Natural killer cell (primary cell): Measurements from ENCODE around the gene PNMA1. TPM values are rescaled to one million over a fixed set of nuclear protein-coding genes. Genes with fewer than 3 reads are reported as not detected.

Experiments
- ATAC-seq, 3 donors: fragments of 150-1000 bp in 2 of 3; fragments of 200-7000 bp in 1 of 3; cut with Tn5 transposase; 1 replicate in 1 of 3; 2 replicates in 2 of 3; pipeline ENCODE4 v1.10.0; 2021; ENCODE audit warnings: mild to moderate bottlenecking in 2 of 3, moderate library complexity in 2 of 3
- DNase-seq, 2 donors: peaks; one replicate each; pipeline versions ENCODE4 v3.0.0 to v3.0.0-alpha.2; 2013 to 2021; ENCODE audit warnings: mixed read lengths in 1 of 2
- H3K27ac ChIP-seq: one replicate; pipeline ENCODE4 v1.5.1; 2013; ENCODE audit warnings: mild to moderate bottlenecking, low read length
- H3K27me3 ChIP-seq: one replicate; pipeline ENCODE4 v1.6.1; 2013; ENCODE audit warnings: low read length; ENCODE audit not compliant: control insufficient read depth, insufficient read depth
- H3K36me3 ChIP-seq: one replicate; pipeline ENCODE4 v1.6.1; 2013; ENCODE audit warnings: low read length; ENCODE audit not compliant: control insufficient read depth, insufficient read depth
- H3K4me1 ChIP-seq: one replicate; pipeline ENCODE4 v1.6.1; 2013; ENCODE audit warnings: low read length; ENCODE audit not compliant: control insufficient read depth, insufficient read depth
- H3K4me3 ChIP-seq: one replicate; pipeline ENCODE4 v1.5.1; 2013; ENCODE audit warnings: low read length
- H3K9me3 ChIP-seq: one replicate; pipeline ENCODE4 v1.6.1; 2013; ENCODE audit warnings: low read length; ENCODE audit not compliant: control insufficient read depth, insufficient read depth
- H3K27ac Mint-ChIP-seq, 2 donors: one replicate each; pipeline ENCODE4 v1.8.0; 2022; ENCODE audit warnings: mild to moderate bottlenecking in 2 of 2, mixed read lengths in 2 of 2, moderate library complexity in 1 of 2
- H3K27me3 Mint-ChIP-seq, 2 donors: one replicate each; pipeline ENCODE4 v1.8.0; 2022; ENCODE audit warnings: low read depth in 2 of 2, mixed read lengths in 2 of 2
- H3K36me3 Mint-ChIP-seq: one replicate; pipeline ENCODE4 v1.8.0; 2022; ENCODE audit warnings: mixed read lengths
- H3K4me1 Mint-ChIP-seq, 2 donors: one replicate each; pipeline ENCODE4 v1.8.0; 2022; ENCODE audit warnings: mixed read lengths in 2 of 2
- H3K4me3 Mint-ChIP-seq: one replicate; pipeline ENCODE4 v1.8.0; 2022; ENCODE audit warnings: mild to moderate bottlenecking, moderate library complexity, mixed read lengths
- H3K9me3 Mint-ChIP-seq, 2 donors: one replicate each; pipeline ENCODE4 v1.8.0; 2022; ENCODE audit warnings: mixed read lengths in 2 of 2
- CTCF ChIP-seq: fragments of 200-600 bp; IDR thresholded peaks from one replicate; pipeline ENCODE4 v1.8.0; 2022; ENCODE audit warnings: antibody characterized with exemption
- WGBS: methylation state at CpG from one replicate; pipeline ENCODE4 v1.1.7; 2013; ENCODE audit warnings: missing lambda C conversion rate; ENCODE audit not compliant: insufficient coverage; 5-methylcytosine and 5-hydroxymethylcytosine counted together
- intact Hi-C: fragments of 100-400 bp; cut with micrococcal nuclease; formaldehyde crosslinking; loops from one replicate; pipeline ENCODE4 v1.14.2; 2022
- total RNA-seq, 4 donors: library from RNA; stranded (reverse); fragments of 120-200 nt in 1 of 4; gene quantifications; one replicate each; pipeline versions ENCODE4 v1.2.3 to v1.2.4, GENCODE V29; 2013 to 2022

Gene PNMA1
- total RNA-seq, 3 donors from 2014 or later (not counting 1 experiment from before 2014, with no cell fraction given), result 26.0 to 32.3 (median 28.9) TPM

GRCh38 chr14:73700325-73700724 lies 13.9 kb downstream of the PNMA1 start:
- no peak overlapping the region for H3K27ac ChIP-seq
- ATAC-seq (no peak), DNase-seq (no peak)
- H3K27ac Mint-ChIP-seq, result no peak overlapping the region
- no peaks in the 10 kb centered on the region for H3K36me3 Mint-ChIP-seq
- intact Hi-C loops, result no loop called here
- no peaks in the 10 kb centered on the region for H3K9me3 ChIP-seq
- no peaks in the 10 kb centered on the region for H3K36me3 ChIP-seq
- no peaks in the 10 kb centered on the region for H3K27me3 ChIP-seq
- WGBS, result 89% methylated on average over 1 of the region's 1 CpG
- H3K4me1 Mint-ChIP-seq, result no peaks in the 10 kb centered on the region
- no peaks in the 10 kb centered on the region for H3K9me3 Mint-ChIP-seq
- no peak overlapping the region for H3K4me3 Mint-ChIP-seq
- H3K4me1 ChIP-seq, result no peaks in the 10 kb centered on the region
- no peak overlapping the region for H3K4me3 ChIP-seq
- no peaks in the 10 kb centered on the region for H3K27me3 Mint-ChIP-seq
- TF ChIP-seq CTCF, result no peak

- DNase-seq (no peak), ATAC-seq (no peak)
- Mint-ChIP-seq H3K27me3 (no peaks in the 10 kb centered on the region), H3K4me1 (no peaks in the 10 kb centered on the region), H3K4me3 (no peak overlapping the region), H3K27ac (no peak overlapping the region), H3K9me3 (no peaks in the 10 kb centered on the region), H3K36me3 (no peaks in the 10 kb centered on the region)
- Histone ChIP-seq H3K27me3 (no peaks in the 10 kb centered on the region), H3K4me3 (no peak overlapping the region), H3K4me1 (no peaks in the 10 kb centered on the region), H3K36me3 (peaks cover 2% of the 10 kb centered on the region), H3K9me3 (no peaks in the 10 kb centered on the region), H3K27ac (no peak overlapping the region)
- intact Hi-C loops, result no loop called here
- TF ChIP-seq CTCF, result no peak
- 75% methylated on average over 2 of the region's 2 CpGs for WGBS
Measured at GRCh38 chr14:73696466-73697400, 17.5 kb downstream of the PNMA1 start.

DNA sequence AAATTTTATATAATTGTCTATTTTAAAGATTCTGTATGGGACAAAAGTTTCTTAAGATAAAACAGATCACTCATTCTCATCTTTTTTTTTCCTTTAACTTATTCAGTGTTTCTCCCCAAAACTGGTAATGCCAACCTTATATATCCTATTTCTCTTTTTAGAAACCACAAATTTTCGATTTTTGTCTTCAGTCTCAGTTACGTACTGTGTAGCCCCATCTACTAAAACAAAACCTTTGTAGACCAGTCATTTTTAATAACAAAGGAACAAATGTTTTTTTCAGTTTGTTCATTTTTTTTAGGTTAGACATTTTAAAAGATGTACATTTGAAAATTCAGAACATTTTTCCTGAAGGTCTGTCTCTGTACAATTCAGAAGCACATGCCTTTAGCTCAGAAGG lies 18.2 kb downstream of the PNMA1 start:
- H3K4me1 Mint-ChIP-seq, result no peaks in the 10 kb centered on the region
- H3K4me1 ChIP-seq, result no peaks in the 10 kb centered on the region
- no peaks in the 10 kb centered on the region for H3K27me3 Mint-ChIP-seq
- no peak for ATAC-seq
- H3K4me3 Mint-ChIP-seq, result no peak overlapping the region
- no peaks in the 10 kb centered on the region for H3K36me3 Mint-ChIP-seq
- H3K27me3 ChIP-seq, result no peaks in the 10 kb centered on the region
- no peak for TF ChIP-seq CTCF
- H3K27ac ChIP-seq, result no peak overlapping the region
- no peak for DNase-seq
- intact Hi-C loops, result no loop called here
- H3K27ac Mint-ChIP-seq, result no peak overlapping the region
- no peaks in the 10 kb centered on the region for H3K9me3 ChIP-seq
- H3K9me3 Mint-ChIP-seq, result no peaks in the 10 kb centered on the region
- 58% methylated on average over 2 of the region's 2 CpGs for WGBS
- no peak overlapping the region for H3K4me3 ChIP-seq
- peaks cover 2% of the 10 kb centered on the region for H3K36me3 ChIP-seq
